GM23248 (cell line): ENCODE results near the gene PDE4B. TPM values are rescaled to one million over a fixed set of nuclear protein-coding genes. Genes with fewer than 3 reads are reported as not detected.

Experiments used
- DNase-seq: peaks from one replicate; pipeline ENCODE4 v3.0.0-alpha.2; 2015
- H2AFZ ChIP-seq: fragments of 200-600 bp; sonication (generic); 2 replicates; pipeline ENCODE4 v1.6.1; 2016; ENCODE audit warnings: antibody characterized with exemption
- H3F3A ChIP-seq: fragments of 200-600 bp; sonication (generic); 2 replicates; pipeline ENCODE4 v1.6.1; 2016; ENCODE audit warnings: mild to moderate bottlenecking, antibody characterized with exemption, mixed run types; ENCODE audit not compliant: insufficient read depth
- H3K27ac ChIP-seq: fragments of 200-600 bp; sonication (generic); 2 replicates; pipeline ENCODE4 v1.5.1; 2016; ENCODE audit warnings: mild to moderate bottlenecking
- H3K27me3 ChIP-seq: fragments of 200-600 bp; sonication (generic); replicated peaks from 2 replicates; pipeline ENCODE4 v1.6.1; 2016; ENCODE audit warnings: mild to moderate bottlenecking; ENCODE audit not compliant: insufficient read depth
- H3K36me3 ChIP-seq: fragments of 200-600 bp; sonication (generic); 2 replicates; pipeline ENCODE4 v1.6.1; 2016; ENCODE audit warnings: low read depth, mild to moderate bottlenecking
- H3K4me1 ChIP-seq: fragments of 200-600 bp; sonication (generic); 2 replicates; pipeline ENCODE4 v1.6.1; 2016; ENCODE audit warnings: mild to moderate bottlenecking; ENCODE audit not compliant: insufficient read depth
- H3K4me2 ChIP-seq: fragments of 200-600 bp; sonication (generic); one replicate; pipeline ENCODE4 v1.6.1; 2016; ENCODE audit warnings: mild to moderate bottlenecking; ENCODE audit not compliant: unreplicated experiment
- H3K4me3 ChIP-seq: fragments of 200-600 bp; sonication (generic); 2 replicates; pipeline ENCODE4 v1.5.1; 2016; ENCODE audit warnings: mild to moderate bottlenecking
- H3K79me2 ChIP-seq: fragments of 200-600 bp; sonication (generic); 2 replicates; pipeline ENCODE4 v1.6.1; 2016; ENCODE audit warnings: mild to moderate bottlenecking; ENCODE audit not compliant: insufficient read depth
- H3K9ac ChIP-seq: fragments of 200-600 bp; sonication (generic); 2 replicates; pipeline ENCODE4 v1.6.1; 2016; ENCODE audit warnings: mild to moderate bottlenecking
- H3K9me2 ChIP-seq: fragments of 200-600 bp; sonication (generic); 2 replicates; pipeline ENCODE4 v1.6.1; 2016; ENCODE audit warnings: mixed run types, mild to moderate bottlenecking, moderate library complexity; ENCODE audit not compliant: insufficient read depth
- H3K9me3 ChIP-seq: fragments of 200-600 bp; sonication (generic); one replicate; pipeline ENCODE4 v1.6.1; 2017; ENCODE audit warnings: low read depth
- H4K20me1 ChIP-seq: fragments of 200-600 bp; sonication (generic); 2 replicates; pipeline ENCODE4 v1.6.0; 2016; ENCODE audit not compliant: insufficient read depth
- EZH2 ChIP-seq: fragments of 200-600 bp; sonication (generic); IDR thresholded peaks from 2 replicates; pipeline ENCODE4 v1.6.1; 2018; ENCODE audit warnings: antibody characterized with exemption, mild to moderate bottlenecking; ENCODE audit not compliant: insufficient read depth, poor library complexity, severe bottlenecking
- EZH2phosphoT487 ChIP-seq: fragments of 200-600 bp; sonication (generic); IDR thresholded peaks from 2 replicates; pipeline ENCODE4 v1.6.1; 2018; ENCODE audit warnings: antibody characterized with exemption, moderate library complexity, mild to moderate bottlenecking, low read depth; ENCODE audit not compliant: insufficient read depth
- WGBS, 2 experiments: methylation state at CpG; one replicate each; pipeline ENCODE4 v1.1.6; 2015 to 2017; ENCODE audit warnings: low lambda C conversion rate in 2 of 2, low coverage in 1 of 2; ENCODE audit errors: missing lambda C conversion rate in 2 of 2; 5-methylcytosine and 5-hydroxymethylcytosine counted together
- in situ Hi-C: fragments of 300-500 bp; cut with MboI; formaldehyde crosslinking; loops from 2 replicates; pipeline ENCODE4 v1.15.0; 2020
- polyA plus RNA-seq: library from polyadenylated mRNA; unstranded; fragments of >200 nt; fragmentation: Nextera tagmentation; extraction: Ambion mirVana; gene quantifications from 2 replicates; pipeline ENCODE4 v1.2.1, GENCODE V29; 2016
- total RNA-seq: library from RNA; depleted of rRNA; stranded (reverse); fragments of >200 nt; shearing (Covaris generic); gene quantifications from 2 replicates; pipeline ENCODE4 v1.2.3, GENCODE V29; 2014

The PDE4B gene
- total and polyA plus RNA-seq, 2 experiments from 2014 or later: 19.9 to 36.2 TPM

DNA sequence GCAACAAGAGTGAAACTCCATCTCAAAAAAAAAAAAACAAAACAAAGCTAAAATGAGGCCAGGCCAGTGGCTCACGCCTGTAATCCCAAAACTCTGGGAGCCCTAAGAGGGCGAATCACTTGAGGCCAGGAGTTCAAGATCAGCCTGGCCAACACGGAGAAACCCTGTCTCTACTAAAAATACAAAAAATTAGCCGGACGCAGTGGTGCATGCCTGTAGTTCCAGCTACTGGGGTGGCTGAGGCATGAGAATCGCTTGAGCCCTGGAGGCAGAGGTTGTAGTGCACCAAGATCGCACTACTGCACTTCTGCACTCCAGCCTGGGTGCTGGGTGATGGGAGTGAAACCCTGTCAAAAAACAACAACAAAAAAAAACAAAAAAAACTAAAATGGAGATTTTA lies 550.0 kb downstream of the PDE4B start:
- H3K9ac ChIP-seq: no peak overlapping the region
- H4K20me1 ChIP-seq: no peaks in the 10 kb centered on the region
- DNase-seq: no peak
- in situ Hi-C loops: no loop called here
- TF ChIP-seq EZH2phosphoT487 (no peak), EZH2 (no peak)
- no peak overlapping the region for H3K4me3 ChIP-seq
- no peak overlapping the region for H3K4me2 ChIP-seq
- H2AFZ ChIP-seq: no peak overlapping the region
- no peak overlapping the region for H3K27ac ChIP-seq
- H3K27me3 ChIP-seq: no peaks in the 10 kb centered on the region
- H3K4me1 ChIP-seq: peaks cover 76% of the 10 kb centered on the region
- no peaks in the 10 kb centered on the region for H3K9me3 ChIP-seq
- 99% methylated on average over 7 of the region's 7 CpGs for WGBS, 2 experiments
- H3F3A ChIP-seq: peaks cover 32% of the 10 kb centered on the region
- peaks cover 98% of the 10 kb centered on the region for H3K79me2 ChIP-seq
- no peaks in the 10 kb centered on the region for H3K9me2 ChIP-seq
- H3K36me3 ChIP-seq: peaks cover 7% of the 10 kb centered on the region; the same call in 1 of the 2 replicates

DNA sequence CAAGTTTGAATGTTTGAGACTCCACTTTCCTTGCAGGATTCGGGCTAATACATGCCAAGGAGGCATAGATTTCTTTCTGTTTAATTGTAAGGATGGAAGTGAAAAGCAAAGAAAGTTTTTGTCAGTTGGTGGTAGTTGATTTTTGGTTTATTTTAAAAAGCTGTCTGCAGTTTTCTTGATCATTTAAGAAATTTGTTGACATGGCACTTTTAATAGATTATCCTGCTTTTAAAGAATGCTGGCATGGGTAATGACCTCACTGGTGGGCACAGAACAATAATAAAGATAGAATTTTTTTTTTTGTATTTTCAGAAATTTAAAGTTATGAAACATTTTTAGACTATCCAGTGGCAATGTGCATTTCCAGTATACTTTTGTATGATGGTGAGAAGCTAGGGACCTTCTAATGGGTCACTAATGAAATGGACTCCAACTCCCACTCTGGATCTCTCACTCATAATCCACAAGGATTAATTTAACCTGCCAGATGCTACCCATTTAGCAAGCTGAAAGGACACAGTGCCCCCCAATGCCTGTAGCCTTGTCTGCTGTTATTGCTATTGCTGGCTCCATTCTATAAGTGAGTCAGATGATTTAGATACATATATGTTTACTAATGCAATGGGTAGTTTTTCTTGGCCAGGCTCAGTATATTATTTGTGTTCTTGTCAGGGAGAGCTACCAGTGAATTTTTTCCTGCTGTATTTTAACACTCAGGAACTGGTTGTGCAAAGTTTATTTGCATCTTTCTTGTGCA lies 551.1 kb downstream of the PDE4B start:
- H3K36me3 ChIP-seq: peaks cover 7% of the 10 kb centered on the region; the same call in 1 of the 2 replicates
- H3K27ac ChIP-seq: no peak overlapping the region
- no peak overlapping the region for H3K4me3 ChIP-seq
- H4K20me1 ChIP-seq: no peaks in the 10 kb centered on the region
- in situ Hi-C loops: no loop called here
- peaks cover 99% of the 10 kb centered on the region for H3K79me2 ChIP-seq
- peak; percentile 44 for DNase-seq
- H3F3A ChIP-seq: peaks cover 33% of the 10 kb centered on the region
- H3K9me3 ChIP-seq: no peaks in the 10 kb centered on the region
- H3K9me2 ChIP-seq: no peaks in the 10 kb centered on the region
- H3K27me3 ChIP-seq: no peaks in the 10 kb centered on the region
- H2AFZ ChIP-seq: no peak overlapping the region
- WGBS, 2 experiments: 98% methylated on average over 1 of the region's 1 CpG
- no peak overlapping the region for H3K9ac ChIP-seq
- peaks cover 76% of the 10 kb centered on the region for H3K4me1 ChIP-seq
- TF ChIP-seq EZH2phosphoT487: no peak
- no peak for TF ChIP-seq EZH2
- H3K4me2 ChIP-seq: peak overlapping the region; percentile 24

DNA sequence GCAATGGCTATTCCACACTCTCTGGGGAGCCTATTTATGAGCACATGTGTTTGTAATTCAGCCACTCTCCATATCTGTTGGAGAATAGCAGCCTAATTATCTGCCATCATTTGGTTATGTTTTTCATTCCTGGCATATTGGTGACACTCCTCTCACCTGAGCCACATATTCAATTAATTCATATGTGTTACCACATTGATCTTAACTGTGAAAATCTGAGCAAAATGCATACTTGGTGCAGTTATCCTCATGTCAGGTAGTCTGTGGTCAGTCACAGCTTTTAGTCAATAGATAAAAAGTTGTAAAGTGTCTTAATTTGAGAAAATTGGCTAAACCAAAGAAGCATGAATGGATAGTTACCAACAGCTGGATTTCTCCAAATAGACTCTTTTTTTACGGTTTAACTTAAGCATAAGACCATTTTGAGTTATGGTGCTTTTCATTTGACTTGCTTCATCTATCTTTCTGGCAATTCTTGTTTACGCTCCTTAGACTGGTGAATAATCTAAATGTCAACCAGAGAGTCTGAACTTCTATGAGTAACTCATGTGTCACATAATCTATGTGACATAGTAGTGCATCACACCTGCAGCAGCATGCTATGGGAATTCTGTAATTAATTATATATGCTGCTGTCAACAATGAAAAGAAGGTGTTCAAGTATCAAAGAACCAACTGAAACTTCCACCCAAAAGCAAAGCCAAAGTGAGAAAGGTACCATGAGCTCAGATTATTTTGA lies 553.5 kb downstream of the PDE4B start:
- Histone ChIP-seq H3K4me1 (peaks cover 82% of the 10 kb centered on the region), H3K9me3 (no peaks in the 10 kb centered on the region), H3F3A (peaks cover 51% of the 10 kb centered on the region), H3K79me2 (peaks cover 100% of the 10 kb centered on the region), H3K4me3 (no peak overlapping the region), H3K27ac (peak overlapping the region; percentile 28), H2AFZ (no peak overlapping the region), H3K36me3 (peaks cover 7% of the 10 kb centered on the region; the same call in 1 of the 2 replicates), H3K9me2 (no peaks in the 10 kb centered on the region), H3K4me2 (peak overlapping the region; percentile 36), H3K9ac (no peak overlapping the region), H3K27me3 (no peaks in the 10 kb centered on the region), H4K20me1 (no peaks in the 10 kb centered on the region)
- 36 to 49% methylated on average over 2 of the region's 2 CpGs for WGBS, 2 experiments
- peak; percentile 56 for DNase-seq
- no peak for TF ChIP-seq EZH2
- TF ChIP-seq EZH2phosphoT487: no peak
- in situ Hi-C loops: no loop called here

DNA sequence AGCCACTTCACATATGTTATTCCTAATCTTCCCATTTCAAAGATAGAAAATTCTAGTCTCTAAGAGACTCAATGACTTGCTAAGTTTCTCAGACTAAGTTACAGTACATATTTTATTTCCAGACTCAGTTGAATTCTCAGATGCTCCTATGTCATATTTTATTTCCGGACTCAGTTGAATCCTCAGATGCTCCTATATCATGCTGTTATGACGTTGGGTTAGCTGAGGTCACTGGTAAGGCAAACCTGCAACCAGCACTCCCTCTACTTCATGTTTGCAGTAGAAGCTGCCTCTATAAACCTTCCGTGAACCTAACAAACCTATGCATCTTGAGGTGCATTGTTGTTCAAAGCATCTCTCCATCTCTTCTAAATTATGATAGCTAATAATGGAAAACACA lies 554.2 kb downstream of the PDE4B start:
- Histone ChIP-seq H3K27ac (peak overlapping the region; percentile 28), H3K9ac (no peak overlapping the region), H3K9me2 (no peaks in the 10 kb centered on the region), H3F3A (peaks cover 56% of the 10 kb centered on the region), H3K4me2 (no peak overlapping the region), H3K4me1 (peaks cover 82% of the 10 kb centered on the region), H3K79me2 (peaks cover 100% of the 10 kb centered on the region), H3K4me3 (no peak overlapping the region), H4K20me1 (no peaks in the 10 kb centered on the region), H3K36me3 (peaks cover 4% of the 10 kb centered on the region; the same call in 1 of the 2 replicates), H2AFZ (no peak overlapping the region), H3K9me3 (no peaks in the 10 kb centered on the region), H3K27me3 (no peaks in the 10 kb centered on the region)
- in situ Hi-C loops: no loop called here
- TF ChIP-seq EZH2 (no peak), EZH2phosphoT487 (no peak)
- DNase-seq: no peak
- 95 to 98% methylated on average over 3 of the region's 3 CpGs for WGBS, 2 experiments
